HEK293T (cell line): Measurements from ENCODE around the gene CPNE4.

Experiments used
- BHLHE40 ChIP-seq: fragments of 450-650 bp; IDR thresholded peaks from 2 replicates; pipeline ENCODE4 v1.6.1; 2016; ENCODE audit warnings: mild to moderate bottlenecking, moderate library complexity, borderline replicate concordance
- FOXM1 ChIP-seq: fragments of 450-650 bp; IDR thresholded peaks from 2 replicates; pipeline ENCODE4 v1.6.1; 2017; ENCODE audit warnings: mild to moderate bottlenecking, borderline replicate concordance
- HDGF ChIP-seq: fragments of 450-650 bp; IDR thresholded peaks from 2 replicates; pipeline ENCODE4 v1.6.1; 2017; ENCODE audit warnings: antibody characterized with exemption, borderline replicate concordance

- no peak for TF ChIP-seq BHLHE40
- TF ChIP-seq FOXM1 = no peak
- no peak for TF ChIP-seq HDGF
Measured at GRCh38 chr3:131728898-131729642, 305.7 kb downstream of the CPNE4 start.
